ENCODE data around the gene LSS. TPM values are rescaled to one million over a fixed set of nuclear protein-coding genes. Genes with fewer than 3 reads are reported as not detected.
"Not testable (repeated sequence)": the region's sequence is repeated elsewhere in the genome, so short reads cannot be mapped to it uniquely, and the experiment has no call there.

Gene LSS
- polyA plus RNA-seq, 5 donors = 27.5 to 57.9 (median 44.3) TPM

GRCh38 chr21:46247699-46248421 is 19.3 kb upstream of the LSS start:
- DNase-seq = no peak

DNA sequence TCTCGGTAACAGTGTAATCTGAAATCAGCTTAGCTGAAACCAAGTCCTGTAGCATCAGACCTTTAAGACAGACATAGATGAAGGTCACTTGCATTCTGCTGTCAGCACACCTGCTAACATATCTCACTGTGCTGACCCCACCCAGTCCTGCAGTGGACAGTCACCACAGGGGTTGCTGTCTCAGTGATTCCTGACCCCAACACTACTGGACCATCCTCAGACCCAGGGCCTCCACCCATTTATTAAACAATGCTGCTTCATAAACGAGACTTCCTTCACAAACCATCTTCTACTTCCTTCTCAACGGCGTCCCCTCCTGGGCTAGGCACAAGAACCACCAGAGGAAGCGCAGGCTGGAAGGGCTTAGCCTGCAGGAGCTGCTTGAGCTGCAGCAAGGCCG is 17.8 kb upstream of the LSS start:
- no peak for DNase-seq

DNA sequence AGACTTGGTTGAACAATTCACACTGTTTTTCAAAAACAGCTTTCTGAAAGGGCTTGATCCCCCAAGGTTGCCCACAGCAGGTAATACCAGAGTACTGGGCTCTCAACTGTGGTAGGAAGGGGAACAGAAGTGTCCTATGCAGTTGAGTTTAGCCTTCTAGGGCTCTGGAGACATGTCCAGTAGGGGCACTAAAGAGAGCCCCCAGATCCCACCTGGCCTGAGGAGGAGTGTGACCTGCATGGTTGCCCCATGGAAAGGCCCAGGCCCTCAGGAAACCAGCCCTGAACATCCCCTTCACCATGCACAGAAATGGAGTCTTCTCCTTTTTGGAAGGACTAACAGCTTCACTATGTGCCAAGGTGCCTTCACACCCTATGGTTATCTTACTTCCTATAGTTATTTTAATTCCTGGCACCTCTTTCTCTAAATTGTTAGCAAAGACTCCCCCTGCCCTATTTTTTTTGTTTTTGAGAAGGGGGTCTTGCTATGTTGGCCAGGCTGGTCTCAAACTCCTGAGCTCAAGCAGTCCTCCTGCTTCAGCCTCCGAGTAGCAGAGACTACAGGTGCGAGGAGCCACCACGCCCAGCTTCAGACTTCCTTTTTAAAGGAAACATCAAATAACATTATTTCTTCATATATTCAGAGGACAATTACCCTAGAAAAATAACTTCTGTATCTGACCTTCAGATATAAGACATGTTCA is 16.8 kb upstream of the LSS start:
- DNase-seq = no peak

GRCh38 chr21:46244602-46245001 is 16.0 kb upstream of the LSS start:
- DNase-seq = no peak

GRCh38 chr21:46243960-46244361 is 15.4 kb upstream of the LSS start:
- DNase-seq = no peak

GRCh38 chr21:46243325-46243724 is 14.8 kb upstream of the LSS start:
- no peak for DNase-seq

DNA sequence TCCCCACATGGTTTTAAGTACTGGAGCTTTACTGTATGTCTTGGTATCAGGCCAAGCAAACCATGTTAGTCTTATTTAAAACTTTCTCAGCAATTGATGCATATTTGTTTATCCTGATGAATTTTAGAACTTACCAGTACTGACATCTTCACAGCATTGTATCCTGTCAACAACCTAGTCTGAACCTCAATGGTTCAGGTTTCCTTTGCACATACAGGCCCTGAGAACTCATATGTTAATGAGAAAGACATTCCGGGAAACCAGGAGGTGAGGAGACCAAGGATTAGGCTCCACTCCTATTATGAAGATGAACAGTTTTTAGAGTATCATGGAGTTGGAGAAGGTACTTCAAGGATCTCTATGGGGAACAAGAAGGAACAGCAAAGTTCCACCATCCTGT is 13.0 kb upstream of the LSS start:
- not testable (repeated sequence) for DNase-seq

DNA sequence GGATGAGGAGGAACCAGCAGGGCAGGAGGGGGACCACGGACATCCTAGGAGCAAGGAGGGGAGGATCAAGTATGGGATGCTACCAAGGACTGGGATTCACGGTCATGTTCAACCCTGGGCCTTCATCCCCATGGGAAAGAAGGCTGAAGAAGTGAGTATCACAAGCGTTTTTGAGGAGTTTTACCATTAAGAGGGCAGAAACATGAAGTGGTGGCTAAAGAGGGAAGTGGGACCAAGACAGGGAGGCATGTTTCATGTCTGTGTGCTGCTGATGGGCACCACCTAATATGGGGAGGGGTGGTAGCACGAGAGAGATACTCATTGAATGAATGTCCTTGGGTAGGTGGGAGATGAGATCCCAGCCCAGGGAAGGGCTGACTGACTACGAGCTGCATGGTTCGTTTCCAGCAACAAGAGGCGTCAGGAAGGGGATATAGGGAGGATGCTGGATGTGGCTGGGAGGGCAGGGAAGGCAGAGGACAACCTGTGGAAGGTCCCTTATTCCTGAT is 11.3 kb upstream of the LSS start:
- DNase-seq = no peak

DNA sequence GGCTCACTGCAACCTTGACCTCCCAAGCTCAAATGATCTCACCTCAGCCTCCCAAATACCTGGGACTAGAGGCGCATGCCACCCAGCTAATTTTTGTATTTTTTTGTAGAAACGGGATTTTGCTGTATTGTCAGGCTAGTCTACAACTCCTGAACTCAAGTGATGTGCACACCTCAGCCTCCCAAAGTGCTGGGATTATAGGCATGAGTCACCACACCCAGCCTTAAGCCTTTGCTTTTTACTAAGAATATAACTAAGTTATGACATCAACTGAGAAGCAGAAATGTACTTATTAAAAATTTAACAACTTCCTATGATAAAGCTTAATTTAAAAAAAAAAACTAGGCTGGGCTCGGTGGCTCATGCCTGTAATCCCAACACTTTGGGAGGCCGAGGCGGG is 8.9 kb upstream of the LSS start:
- DNase-seq = no peak

DNA sequence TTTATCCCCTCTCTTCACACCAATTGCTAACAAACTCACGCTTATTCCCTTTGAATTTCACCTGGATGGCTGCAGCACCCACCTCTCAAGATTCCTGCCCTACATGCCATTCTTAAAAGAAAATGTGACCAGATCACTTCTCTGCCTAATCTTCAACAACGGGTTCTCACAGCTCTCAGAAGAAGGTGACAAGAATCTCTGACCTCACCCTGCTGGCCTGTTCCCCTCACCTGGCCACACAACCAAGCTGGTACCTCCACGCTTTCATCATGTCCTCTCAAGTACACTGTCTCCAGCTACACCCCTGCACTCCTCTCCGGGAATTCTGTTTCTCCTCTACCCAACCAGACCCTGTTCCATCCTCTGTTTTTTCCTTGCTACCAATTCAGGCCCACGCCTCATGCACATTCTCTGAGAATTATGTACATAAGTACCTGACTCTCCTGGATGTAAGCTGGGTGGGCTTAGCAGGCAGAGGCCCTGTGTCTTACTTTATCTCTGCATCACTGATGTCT is 5.9 kb upstream of the LSS start:
- DNase-seq = no peak

DNA sequence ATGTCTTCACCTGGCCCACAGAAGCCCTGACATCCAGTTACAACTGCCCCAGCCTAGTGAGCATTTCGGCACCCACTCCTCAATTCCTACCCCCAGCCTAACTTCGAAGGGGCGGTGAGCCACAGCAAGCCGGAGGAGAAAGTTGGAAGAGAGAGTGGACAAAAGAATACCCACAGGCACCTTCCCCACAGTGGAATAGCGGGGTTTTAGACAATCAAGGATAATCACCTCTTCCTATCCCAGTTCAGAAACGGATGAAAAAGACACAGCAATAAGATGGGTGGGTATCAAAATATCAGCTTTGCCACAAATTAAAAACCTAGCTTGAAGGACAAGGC is 1.3 kb upstream of the LSS start:
- DNase-seq = no peak

DNA sequence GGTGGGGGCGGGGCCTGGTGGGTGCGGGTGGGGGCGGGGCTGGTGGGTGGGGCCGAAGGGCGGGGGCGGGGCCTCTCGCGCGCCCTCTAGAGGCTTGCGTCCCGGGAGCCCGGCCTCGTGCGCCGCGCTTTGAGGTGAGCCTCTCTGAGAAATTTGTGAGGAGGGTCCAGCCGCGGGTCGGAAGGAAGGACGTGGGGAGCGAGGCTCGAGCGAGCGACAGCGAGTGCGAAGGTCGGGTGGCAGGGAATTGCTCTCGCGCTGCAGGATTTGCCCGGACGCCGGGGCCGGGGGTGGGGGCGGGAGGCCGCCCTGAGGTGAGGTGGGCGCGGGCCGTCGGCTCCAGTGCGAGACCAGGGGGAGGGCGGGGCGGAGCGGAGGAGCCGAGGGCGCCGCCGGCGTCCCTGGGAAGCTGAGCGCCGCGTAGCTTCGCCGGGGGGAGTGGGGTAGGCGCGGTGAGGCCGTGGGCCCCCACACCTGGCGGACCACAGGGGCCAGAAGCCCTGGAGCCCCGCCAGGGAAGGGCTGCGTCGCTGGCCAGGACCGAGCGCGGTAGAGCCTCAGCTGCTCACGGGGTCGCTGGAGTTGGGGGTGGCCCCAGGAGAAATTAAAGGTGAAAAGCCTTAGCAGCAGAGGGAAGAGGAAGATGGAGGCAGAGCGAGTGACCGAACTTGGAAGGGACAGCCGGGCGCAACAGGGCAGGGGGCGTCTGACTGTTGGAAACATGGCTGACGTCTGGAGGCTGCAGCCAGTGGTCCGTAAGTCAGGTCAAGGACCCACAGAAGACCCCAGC is 754 bp upstream of the LSS start:
- no peak for DNase-seq

- DNase-seq = no peak
These were observed 696 bp downstream of the LSS start for GRCh38 chr21:46227811-46228344.

GRCh38 chr21:46226920-46227599 is 1.5 kb downstream of the LSS start:
- DNase-seq = no peak

DNA sequence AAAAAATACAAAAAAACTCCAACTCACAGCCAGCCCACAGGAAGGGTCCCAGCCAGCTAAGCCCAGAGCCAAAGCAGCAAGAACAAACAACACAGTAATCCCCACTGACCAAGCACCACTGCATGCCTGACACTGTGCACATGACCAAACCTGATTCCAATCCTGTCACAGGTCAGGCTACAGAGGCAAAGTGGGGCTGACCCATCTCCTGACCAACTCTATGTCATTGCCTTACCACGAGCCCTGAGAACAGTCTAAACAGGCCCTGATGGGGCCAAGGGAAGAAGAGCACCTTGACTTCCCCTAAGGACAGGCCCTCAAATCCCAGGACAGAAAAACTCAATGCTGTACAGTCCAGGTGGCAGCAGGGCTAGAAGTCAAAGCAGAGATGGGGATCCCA is 2.4 kb downstream of the LSS start:
- no peak for DNase-seq

- not testable (repeated sequence) for DNase-seq
These were observed 4.9 kb downstream of the LSS start for GRCh38 chr21:46223661-46224060.

DNA sequence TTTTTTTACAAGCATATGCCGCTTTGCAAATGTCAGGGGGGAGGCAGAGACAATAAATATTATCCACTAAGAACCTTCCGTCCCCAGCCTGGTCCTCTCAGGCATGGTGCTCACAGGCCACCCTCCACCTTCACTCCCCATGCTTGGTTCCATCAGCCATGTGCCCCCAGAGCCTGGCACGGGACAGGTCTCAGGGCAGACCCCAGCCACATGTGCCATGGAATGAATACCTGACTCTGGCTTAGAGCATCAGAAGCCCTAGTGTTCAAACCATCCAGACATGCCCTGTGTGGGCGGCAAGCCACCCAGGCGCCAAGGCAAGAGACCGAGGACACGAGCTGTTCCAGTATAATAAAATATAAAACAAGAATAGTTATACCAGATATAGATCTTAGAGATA is 5.4 kb downstream of the LSS start:
- no peak for DNase-seq

DNA sequence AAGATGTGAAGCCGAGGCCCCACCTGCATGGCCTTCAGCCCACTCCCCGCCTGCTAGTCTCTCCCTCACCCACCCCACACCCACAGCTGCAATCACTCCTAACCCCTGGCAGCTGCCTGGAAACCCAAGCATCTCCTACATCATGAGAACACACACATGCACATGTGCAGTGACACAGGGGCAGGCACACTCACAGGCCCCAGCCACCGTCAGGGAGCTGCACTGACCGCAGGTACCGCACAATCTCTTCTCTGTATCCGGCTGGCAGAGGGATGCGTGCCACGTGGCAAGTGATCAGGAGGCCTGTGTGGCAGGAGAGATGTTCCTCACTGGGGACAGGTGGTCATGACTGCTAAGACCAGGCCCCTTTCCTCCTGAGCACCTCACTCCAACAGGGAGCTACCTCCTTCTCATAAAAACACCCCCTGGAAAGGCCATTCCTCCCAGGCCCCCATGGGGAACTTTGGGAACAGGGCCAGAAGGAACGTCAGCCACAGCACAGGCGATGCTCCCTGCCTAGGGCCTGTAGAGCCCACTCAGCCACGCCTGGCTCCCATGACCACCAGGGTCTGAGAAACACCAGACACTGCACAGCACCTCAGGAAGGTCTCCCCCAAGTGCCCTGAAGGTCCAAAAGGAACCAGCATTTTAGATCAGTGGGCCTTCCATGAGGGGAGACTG is 6.0 kb downstream of the LSS start:
- DNase-seq = no peak

- no peak for DNase-seq
These were observed 6.7 kb downstream of the LSS start for GRCh38 chr21:46221664-46222435.

- no peak for DNase-seq
These were observed 7.7 kb downstream of the LSS start for GRCh38 chr21:46220847-46221246.
